Measurements from ENCODE around the gene MGMT.

- TF ChIP-seq CTCF (IDR thresholded peaks at IDR 0.05) (no peak), ZFX (IDR thresholded peaks at IDR 0.05; ENCODE audit: borderline replicate concordance) (no peak)
Observed at GRCh38 chr10:129521161-129522025, 54.4 kb downstream of the MGMT start.

Data from 22Rv1 (cell line).